Left hindlimb (tissue), 1 donor: ENCODE results near the gene CD177.
"Not testable (repeated sequence)": the region's sequence is repeated elsewhere in the genome, so short reads cannot be mapped to it uniquely, and the experiment has no call there.

Experiments used
- DNase-seq: peaks from one replicate; pipeline ENCODE4 v3.0.0-alpha.2; 2018

CD177 gene

GRCh38 chr19:43332058-43332922 is 21.2 kb upstream of the CD177 start:
- no peak for DNase-seq

GRCh38 chr19:43336508-43336907 is 17.0 kb upstream of the CD177 start:
- not testable (repeated sequence) for DNase-seq

- no peak for DNase-seq
Observed at GRCh38 chr19:43337737-43338136, 15.7 kb upstream of the CD177 start.

- DNase-seq = no peak
Observed at GRCh38 chr19:43338530-43338929, 15.0 kb upstream of the CD177 start.

GRCh38 chr19:43339243-43339930 is 14.1 kb upstream of the CD177 start:
- DNase-seq = not testable (repeated sequence)

GRCh38 chr19:43340101-43340500 is 13.4 kb upstream of the CD177 start:
- DNase-seq = not testable (repeated sequence)

GRCh38 chr19:43341098-43341497 is 12.4 kb upstream of the CD177 start:
- DNase-seq = not testable (repeated sequence)

GRCh38 chr19:43342104-43342503 is 11.4 kb upstream of the CD177 start:
- DNase-seq = not testable (repeated sequence)

GRCh38 chr19:43344347-43344925 is 9.1 kb upstream of the CD177 start:
- not testable (repeated sequence) for DNase-seq

- DNase-seq = not testable (repeated sequence)
Observed at GRCh38 chr19:43349813-43350212, 3.7 kb upstream of the CD177 start.

- no peak for DNase-seq
Observed at GRCh38 chr19:43351998-43352746, 1.3 kb upstream of the CD177 start.

- DNase-seq = no peak
Observed at GRCh38 chr19:43354305-43354627, 780 bp downstream of the CD177 start.

GRCh38 chr19:43356749-43357148 is 3.3 kb downstream of the CD177 start:
- DNase-seq = not testable (repeated sequence)

GRCh38 chr19:43362179-43362578 is 8.7 kb downstream of the CD177 start:
- DNase-seq = no peak

- DNase-seq = no peak
Observed at GRCh38 chr19:43362745-43363144, 9.3 kb downstream of the CD177 start.

- DNase-seq = not testable (repeated sequence)
Observed at GRCh38 chr19:43365677-43366076, 12.2 kb downstream of the CD177 start.

GRCh38 chr19:43367822-43368221 is 14.3 kb downstream of the CD177 start:
- DNase-seq = no peak

GRCh38 chr19:43368897-43369296 is 15.4 kb downstream of the CD177 start:
- DNase-seq = not testable (repeated sequence)

- no peak for DNase-seq
Observed at GRCh38 chr19:43371909-43372308, 18.4 kb downstream of the CD177 start.

GRCh38 chr19:43372462-43372861 is 19.0 kb downstream of the CD177 start:
- DNase-seq = no peak

- DNase-seq = not testable (repeated sequence)
Observed at GRCh38 chr19:43377624-43378023, 24.1 kb downstream of the CD177 start.

GRCh38 chr19:43380008-43380407 is 26.5 kb downstream of the CD177 start:
- DNase-seq = no peak

- DNase-seq = no peak
Observed at GRCh38 chr19:43380771-43381386, 27.4 kb downstream of the CD177 start.
